ENCODE data around the gene EFCAB5.

- TF ChIP-seq, protein P1, sequence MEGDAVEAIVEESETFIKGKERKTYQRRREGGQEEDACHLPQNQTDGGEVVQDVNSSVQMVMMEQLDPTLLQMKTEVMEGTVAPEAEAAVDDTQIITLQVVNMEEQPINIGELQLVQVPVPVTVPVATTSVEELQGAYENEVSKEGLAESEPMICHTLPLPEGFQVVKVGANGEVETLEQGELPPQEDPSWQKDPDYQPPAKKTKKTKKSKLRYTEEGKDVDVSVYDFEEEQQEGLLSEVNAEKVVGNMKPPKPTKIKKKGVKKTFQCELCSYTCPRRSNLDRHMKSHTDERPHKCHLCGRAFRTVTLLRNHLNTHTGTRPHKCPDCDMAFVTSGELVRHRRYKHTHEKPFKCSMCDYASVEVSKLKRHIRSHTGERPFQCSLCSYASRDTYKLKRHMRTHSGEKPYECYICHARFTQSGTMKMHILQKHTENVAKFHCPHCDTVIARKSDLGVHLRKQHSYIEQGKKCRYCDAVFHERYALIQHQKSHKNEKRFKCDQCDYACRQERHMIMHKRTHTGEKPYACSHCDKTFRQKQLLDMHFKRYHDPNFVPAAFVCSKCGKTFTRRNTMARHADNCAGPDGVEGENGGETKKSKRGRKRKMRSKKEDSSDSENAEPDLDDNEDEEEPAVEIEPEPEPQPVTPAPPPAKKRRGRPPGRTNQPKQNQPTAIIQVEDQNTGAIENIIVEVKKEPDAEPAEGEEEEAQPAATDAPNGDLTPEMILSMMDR (conservative IDR thresholded peaks at IDR 0.05): no peak
- TF ChIP-seq EZH2 (IDR thresholded peaks at IDR 0.05; ENCODE audit: low read depth): no peak
These were observed 21.2 kb downstream of the EFCAB5 start for GRCh38 chr17:29962656-29963055.

All from PC-9 (cell line).